ENCODE data around the gene RIC3.

DNA sequence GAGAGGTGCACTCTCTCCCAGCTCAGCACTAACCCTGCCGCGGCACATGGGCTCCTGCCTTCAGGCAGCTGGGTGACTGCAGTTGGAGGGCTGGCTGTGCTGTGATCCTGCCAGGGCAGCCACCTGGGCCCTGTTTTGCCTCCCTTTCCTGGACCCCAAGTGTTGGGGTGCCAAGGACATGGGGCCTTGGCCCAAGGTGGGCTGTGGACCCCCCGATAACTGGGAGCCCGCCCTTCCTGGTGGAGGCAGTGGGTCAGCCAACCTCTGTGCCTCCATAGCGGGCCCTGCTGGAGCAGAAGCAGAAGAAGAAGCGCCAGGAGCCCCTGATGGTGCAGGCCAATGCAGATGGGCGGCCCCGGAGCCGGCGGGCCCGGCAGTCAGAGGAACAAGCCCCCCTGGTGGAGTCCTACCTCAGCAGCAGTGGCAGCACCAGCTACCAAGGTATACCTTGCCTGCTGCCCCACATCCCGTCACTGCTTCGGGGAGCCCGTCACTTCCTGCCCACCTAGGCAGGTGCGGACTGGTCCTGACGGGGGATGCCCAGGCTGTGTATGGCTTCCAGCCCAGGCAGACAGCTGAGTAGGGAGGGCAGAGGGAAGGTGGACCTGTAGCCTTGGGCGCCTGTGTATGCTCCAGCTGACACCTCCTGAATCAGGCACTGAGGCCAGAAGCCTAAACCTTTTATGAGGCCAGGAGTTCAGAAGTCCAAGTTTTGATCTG lies 78.9 kb downstream of the RIC3 start:
- TF ChIP-seq FOXM1 (IDR thresholded peaks at IDR 0.05; ENCODE audit: borderline replicate concordance) = no peak
- no peak for TF ChIP-seq ARNT (IDR thresholded peaks at IDR 0.05)
- no peak for TF ChIP-seq ZNF384 (IDR thresholded peaks at IDR 0.05)
- TF ChIP-seq SP1 (IDR thresholded peaks at IDR 0.05) = no peak
- no peak for TF ChIP-seq HDGF (IDR thresholded peaks at IDR 0.05; ENCODE audit: borderline replicate concordance)
- no peak for TF ChIP-seq NFRKB (IDR thresholded peaks at IDR 0.05)
- TF ChIP-seq FOXK2 (IDR thresholded peaks at IDR 0.05) = no peak
- TF ChIP-seq ELF4 (IDR thresholded peaks at IDR 0.05) = no peak
- no peak for TF ChIP-seq LEF1 (IDR thresholded peaks at IDR 0.05; ENCODE audit: borderline replicate concordance)
